MM.1S (cell line): ENCODE results near the gene SAA2.
"Not testable (repeated sequence)": the region's sequence is repeated elsewhere in the genome, so short reads cannot be mapped to it uniquely, and the experiment has no call there.

Experiments
- DNase-seq: peaks from one replicate; pipeline ENCODE4 v3.0.0-alpha.2; 2015
- H2AFZ ChIP-seq: fragments of 300-600 bp; sonication (generic); 2 replicates; pipeline ENCODE4 v1.6.0; 2016; ENCODE audit warnings: antibody characterized with exemption, low read length
- H3F3A ChIP-seq: fragments of 300-600 bp; sonication (generic); 2 replicates; pipeline ENCODE4 v1.6.1; 2016; ENCODE audit warnings: mild to moderate bottlenecking, antibody characterized with exemption, low read length, moderate library complexity, mixed read lengths; ENCODE audit not compliant: insufficient read depth
- H3K27ac ChIP-seq: fragments of 300-600 bp; sonication (generic); 2 replicates; pipeline ENCODE4 v1.5.1; 2016; ENCODE audit warnings: mild to moderate bottlenecking, low read length
- H3K27me3 ChIP-seq: fragments of 300-600 bp; sonication (generic); replicated peaks from 2 replicates; pipeline ENCODE4 v1.6.0; 2016; ENCODE audit warnings: low read length; ENCODE audit not compliant: insufficient read depth
- H3K36me3 ChIP-seq: fragments of 300-600 bp; sonication (generic); replicated peaks from 2 replicates; pipeline ENCODE4 v1.6.1; 2016; ENCODE audit warnings: mild to moderate bottlenecking, low read length, mixed read lengths; ENCODE audit not compliant: insufficient read depth
- H3K4me1 ChIP-seq: fragments of 300-600 bp; sonication (generic); 2 replicates; pipeline ENCODE4 v1.6.1; 2016; ENCODE audit warnings: low read length, mixed read lengths
- H3K4me2 ChIP-seq: fragments of 300-600 bp; sonication (generic); 2 replicates; pipeline ENCODE4 v1.6.0; 2016; ENCODE audit warnings: low read depth, low read length
- H3K4me3 ChIP-seq: fragments of 300-600 bp; sonication (generic); 2 replicates; pipeline ENCODE4 v1.5.1; 2016; ENCODE audit warnings: low read length, mixed read lengths
- H3K79me2 ChIP-seq: fragments of 300-600 bp; sonication (generic); 2 replicates; pipeline ENCODE4 v1.6.1; 2016; ENCODE audit warnings: mixed run types, low read length, mixed read lengths
- H3K9ac ChIP-seq: fragments of 300-600 bp; sonication (generic); 2 replicates; pipeline ENCODE4 v1.6.1; 2016; ENCODE audit warnings: low read length, mixed read lengths
- H3K9me2 ChIP-seq: fragments of 300-600 bp; sonication (generic); replicated peaks from 2 replicates; pipeline ENCODE4 v1.6.1; 2016; ENCODE audit warnings: mild to moderate bottlenecking, low read length, mixed read lengths; ENCODE audit not compliant: insufficient read depth
- H3K9me3 ChIP-seq: fragments of 300-600 bp; sonication (generic); replicated peaks from 2 replicates; pipeline ENCODE4 v1.6.1; 2016; ENCODE audit warnings: mild to moderate bottlenecking, low read length, mixed read lengths; ENCODE audit not compliant: insufficient read depth
- H4K20me1 ChIP-seq: fragments of 300-600 bp; sonication (generic); 2 replicates; pipeline ENCODE4 v1.6.1; 2016; ENCODE audit warnings: mild to moderate bottlenecking, low read length, moderate library complexity, mixed read lengths; ENCODE audit not compliant: insufficient read depth
- EZH2 ChIP-seq: fragments of 300-600 bp; sonication (generic); optimal IDR thresholded peaks from 2 replicates; pipeline ENCODE3; 2017; ENCODE audit warnings: low read depth, mild to moderate bottlenecking, antibody characterized with exemption, low read length, mixed read lengths
- EZH2phosphoT487 ChIP-seq: fragments of 300-600 bp; sonication (generic); IDR thresholded peaks from 2 replicates; pipeline ENCODE4 v1.6.1; 2018; ENCODE audit warnings: antibody characterized with exemption, low read length
- TF ChIP-seq, protein P1 (sequence below): fragments of 300-600 bp; sonication (generic); IDR thresholded peaks from 2 replicates; pipeline ENCODE4 v1.5.1; 2016; ENCODE audit warnings: antibody characterized with exemption, low read length, mixed read lengths

SAA2 gene

DNA sequence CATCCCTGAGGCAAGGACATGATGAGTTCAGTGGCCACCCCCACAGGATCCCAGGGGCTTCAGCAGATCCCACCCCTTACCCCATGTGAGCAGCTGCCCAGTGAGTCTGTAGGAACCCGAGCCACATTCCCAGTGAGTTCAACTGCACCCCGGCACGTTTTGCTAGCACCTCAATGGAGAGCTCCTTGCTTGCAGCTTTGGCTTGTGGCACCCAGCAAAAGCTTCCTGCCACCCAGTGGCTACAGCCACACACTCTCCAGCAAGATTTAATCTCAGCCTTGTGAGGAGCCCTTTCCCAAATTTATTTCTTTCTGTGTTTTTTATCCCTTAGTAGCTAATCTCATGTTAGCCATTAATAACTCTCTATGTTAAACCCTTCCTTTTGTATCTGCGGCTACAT is 21.6 kb upstream of the SAA2 start:
- no peaks in the 10 kb centered on the region for H3K36me3 ChIP-seq
- H3K9me3 ChIP-seq, result no peaks in the 10 kb centered on the region
- H3K79me2 ChIP-seq, result no peaks in the 10 kb centered on the region
- no peaks in the 10 kb centered on the region for H4K20me1 ChIP-seq
- H3K4me2 ChIP-seq, result no peak overlapping the region
- H3K9me2 ChIP-seq, result no peaks in the 10 kb centered on the region
- H3K27me3 ChIP-seq, result peaks cover 8% of the 10 kb centered on the region; the same call in 1 of the 2 replicates
- no peak overlapping the region for H2AFZ ChIP-seq
- no peak overlapping the region for H3K4me3 ChIP-seq
- H3K9ac ChIP-seq, result no peak overlapping the region
- no peak overlapping the region for H3K27ac ChIP-seq
- 0 out of 2 replicates have a peak, but pooled peaks cover 4% of the 10 kb centered on the region for H3F3A ChIP-seq
- TF ChIP-seq EZH2phosphoT487 (no peak), EZH2 (no peak)
- TF ChIP-seq, protein P1, sequence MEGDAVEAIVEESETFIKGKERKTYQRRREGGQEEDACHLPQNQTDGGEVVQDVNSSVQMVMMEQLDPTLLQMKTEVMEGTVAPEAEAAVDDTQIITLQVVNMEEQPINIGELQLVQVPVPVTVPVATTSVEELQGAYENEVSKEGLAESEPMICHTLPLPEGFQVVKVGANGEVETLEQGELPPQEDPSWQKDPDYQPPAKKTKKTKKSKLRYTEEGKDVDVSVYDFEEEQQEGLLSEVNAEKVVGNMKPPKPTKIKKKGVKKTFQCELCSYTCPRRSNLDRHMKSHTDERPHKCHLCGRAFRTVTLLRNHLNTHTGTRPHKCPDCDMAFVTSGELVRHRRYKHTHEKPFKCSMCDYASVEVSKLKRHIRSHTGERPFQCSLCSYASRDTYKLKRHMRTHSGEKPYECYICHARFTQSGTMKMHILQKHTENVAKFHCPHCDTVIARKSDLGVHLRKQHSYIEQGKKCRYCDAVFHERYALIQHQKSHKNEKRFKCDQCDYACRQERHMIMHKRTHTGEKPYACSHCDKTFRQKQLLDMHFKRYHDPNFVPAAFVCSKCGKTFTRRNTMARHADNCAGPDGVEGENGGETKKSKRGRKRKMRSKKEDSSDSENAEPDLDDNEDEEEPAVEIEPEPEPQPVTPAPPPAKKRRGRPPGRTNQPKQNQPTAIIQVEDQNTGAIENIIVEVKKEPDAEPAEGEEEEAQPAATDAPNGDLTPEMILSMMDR, result no peak
- no peak for DNase-seq
- H3K4me1 ChIP-seq, result 0 out of 2 replicates have a peak, but pooled peaks cover 4% of the 10 kb centered on the region

DNA sequence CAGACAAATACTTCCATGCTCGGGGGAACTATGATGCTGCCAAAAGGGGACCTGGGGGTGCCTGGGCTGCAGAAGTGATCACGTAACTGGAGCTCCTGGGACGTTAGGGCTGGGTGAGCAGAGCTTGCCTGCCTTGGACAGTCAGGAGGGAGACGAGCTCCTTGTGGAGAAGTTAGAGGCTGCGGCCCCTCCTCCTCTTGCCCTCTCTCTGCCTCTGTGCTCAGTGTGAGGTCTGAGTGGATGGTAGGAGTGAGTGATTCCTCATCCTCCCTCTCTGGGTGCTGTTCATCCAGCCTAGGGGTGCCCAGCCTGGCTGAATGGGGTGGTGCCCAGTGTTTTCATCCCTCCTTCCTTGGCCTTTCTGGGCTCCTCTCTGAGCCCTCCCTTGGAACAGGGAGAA is 20.8 kb upstream of the SAA2 start:
- H3K4me1 ChIP-seq, H3K36me3 ChIP-seq, DNase-seq, H3K4me2 ChIP-seq, H3K9ac ChIP-seq, H3K4me3 ChIP-seq, H3K9me2 ChIP-seq, H3K27me3 ChIP-seq, H3K27ac ChIP-seq, H3K9me3 ChIP-seq, H3K79me2 ChIP-seq, H4K20me1 ChIP-seq, H3F3A ChIP-seq, H2AFZ ChIP-seq: not testable (repeated sequence)

DNA sequence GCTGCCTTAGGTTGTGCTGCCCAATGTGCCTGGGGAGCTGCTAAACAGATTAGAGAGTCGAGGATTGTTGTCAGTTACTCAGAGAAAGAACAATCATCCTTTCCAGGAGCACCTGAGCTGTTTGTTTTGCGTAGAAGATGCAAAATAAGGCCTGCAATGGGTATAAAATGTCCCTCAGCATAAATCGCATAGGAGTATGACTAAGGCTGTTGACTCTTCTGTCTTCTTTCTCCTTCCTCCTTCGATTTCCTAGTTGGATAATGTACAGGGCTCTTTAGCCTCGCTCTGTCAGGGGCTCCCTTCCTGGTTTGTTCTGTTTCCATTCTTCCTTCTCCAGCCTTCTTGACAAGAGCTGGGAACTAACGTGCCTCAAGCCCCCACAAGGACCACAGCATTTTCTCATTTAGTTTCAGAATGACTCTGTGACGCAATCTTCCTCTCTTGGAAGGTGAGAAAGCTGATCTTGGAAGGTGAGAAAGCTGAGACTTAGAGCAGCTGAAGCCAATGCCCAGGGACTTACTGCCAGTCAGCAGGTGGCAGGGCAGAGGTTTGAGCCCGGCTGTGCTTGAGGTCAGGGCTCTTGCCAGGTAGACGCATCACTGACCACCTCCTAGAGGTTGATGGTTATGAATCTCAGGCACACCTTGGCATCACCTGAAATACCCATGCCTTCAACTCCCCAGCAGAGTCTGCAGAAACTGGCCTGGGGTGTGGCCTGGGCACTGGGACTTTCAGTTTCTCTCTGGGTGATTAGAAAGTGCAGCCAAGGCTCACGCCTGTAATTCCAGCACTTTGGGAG is 19.1 kb upstream of the SAA2 start:
- not testable (repeated sequence) for H4K20me1 ChIP-seq, H3K9ac ChIP-seq, H3K4me1 ChIP-seq, H3K9me2 ChIP-seq, H2AFZ ChIP-seq, H3K9me3 ChIP-seq, H3K27me3 ChIP-seq, H3K79me2 ChIP-seq, H3F3A ChIP-seq, H3K36me3 ChIP-seq
- H3K4me2 ChIP-seq, result peak overlapping the region; percentile 45
- peak; percentile 45 for DNase-seq
- TF ChIP-seq, protein P1, result peak; percentile 10; the same call in 1 of the 2 replicates
- H3K4me3 ChIP-seq, result peak overlapping the region; percentile 8; the same call in 1 of the 2 replicates
- H3K27ac ChIP-seq, result peak overlapping the region; percentile 29; the same call in 1 of the 2 replicates

DNA sequence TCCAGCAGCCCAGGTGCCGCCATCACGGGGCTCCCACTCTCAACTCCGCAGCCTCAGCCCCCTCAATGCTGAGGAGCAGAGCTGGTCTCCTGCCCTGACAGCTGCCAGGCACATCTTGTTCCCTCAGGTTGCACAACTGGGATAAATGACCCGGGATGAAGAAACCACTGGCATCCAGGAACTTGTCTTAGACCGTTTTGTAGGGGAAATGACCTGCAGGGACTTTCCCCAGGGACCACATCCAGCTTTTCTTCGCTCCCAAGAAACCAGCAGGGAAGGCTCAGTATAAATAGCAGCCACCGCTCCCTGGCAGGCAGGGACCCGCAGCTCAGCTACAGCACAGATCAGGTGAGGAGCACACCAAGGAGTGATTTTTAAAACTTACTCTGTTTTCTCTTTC is 17.5 kb upstream of the SAA2 start, which contains the start of gene SAA1:
TSS of gene SAA1 (plus strand) at position 316 of the 400 bp plus-strand sequence. CDS start 624 bp downstream, outside the sequence.
- H3K4me2 ChIP-seq, result no peak within 1 kb of the TSS
- H3K4me3 ChIP-seq, result no peak within 1 kb of the TSS
- H3K36me3 ChIP-seq, result no peaks in the 10 kb centered on the region
- no peak for TF ChIP-seq EZH2phosphoT487
- TF ChIP-seq EZH2, result no peak
- TF ChIP-seq, protein P1, result no peak
- H3K27me3 ChIP-seq, result peaks cover 9% of the 10 kb centered on the region; the same call in 1 of the 2 replicates
- no peak within 1 kb of the TSS for H3K27ac ChIP-seq
- H2AFZ ChIP-seq, result no peak within 1 kb of the TSS
- H3K4me1 ChIP-seq, result 0 out of 2 replicates have a peak, but pooled peaks cover 4% of the 10 kb centered on the region
- no peak within 1 kb of the TSS for H3K9ac ChIP-seq
- DNase-seq, result no peak
- H3K9me3 ChIP-seq, result no peaks in the 10 kb centered on the region
- no peaks in the 10 kb centered on the region for H4K20me1 ChIP-seq
- no peaks in the 10 kb centered on the region for H3K9me2 ChIP-seq
- 0 out of 2 replicates have a peak, but pooled peaks cover 4% of the 10 kb centered on the region for H3F3A ChIP-seq
- H3K79me2 ChIP-seq, result no peaks in the 10 kb centered on the region
